NCI-H1694 treated with DMSO at 0.1 percent for 48 hours (cell line): ENCODE results near the gene DNER.

Experiments
- DNase-seq: peaks from one replicate; lab custom pipeline; 2025; lab: John Stamatoyannopoulos, UW

Gene DNER

GRCh38 chr2:229666811-229667210, 47.5 kb downstream of the DNER start:
- DNase-seq, result no peak

GRCh38 chr2:229665158-229665557, 49.2 kb downstream of the DNER start:
- DNase-seq, result no peak

- no peak for DNase-seq
Observed at GRCh38 chr2:229661478-229661877, 52.9 kb downstream of the DNER start.

GRCh38 chr2:229660951-229661350, 53.4 kb downstream of the DNER start:
- DNase-seq, result no peak

- no peak for DNase-seq
Observed at GRCh38 chr2:229660391-229660790, 54.0 kb downstream of the DNER start.

GRCh38 chr2:229658004-229658403, 56.4 kb downstream of the DNER start:
- no peak for DNase-seq

GRCh38 chr2:229654437-229654836, 59.9 kb downstream of the DNER start:
- DNase-seq, result no peak

GRCh38 chr2:229653531-229653930, 60.8 kb downstream of the DNER start:
- no peak for DNase-seq

- DNase-seq, result no peak
Observed at GRCh38 chr2:229652796-229653195, 61.6 kb downstream of the DNER start.

- no peak for DNase-seq
Observed at GRCh38 chr2:229650901-229651300, 63.5 kb downstream of the DNER start.

GRCh38 chr2:229650059-229650458, 64.3 kb downstream of the DNER start:
- no peak for DNase-seq

GRCh38 chr2:229646186-229646723, 68.1 kb downstream of the DNER start:
- DNase-seq, result no peak

GRCh38 chr2:229642371-229642770, 72.0 kb downstream of the DNER start:
- DNase-seq, result no peak

- DNase-seq, result no peak
Observed at GRCh38 chr2:229641676-229642075, 72.7 kb downstream of the DNER start.

GRCh38 chr2:229640636-229641035, 73.7 kb downstream of the DNER start:
- DNase-seq, result no peak

GRCh38 chr2:229636571-229636970, 77.8 kb downstream of the DNER start:
- DNase-seq, result no peak

GRCh38 chr2:229635371-229635680, 79.0 kb downstream of the DNER start:
- no peak for DNase-seq

GRCh38 chr2:229634601-229635370, 79.6 kb downstream of the DNER start:
- DNase-seq, result no peak

- no peak for DNase-seq
Observed at GRCh38 chr2:229633556-229633955, 80.8 kb downstream of the DNER start.

GRCh38 chr2:229629039-229629438, 85.3 kb downstream of the DNER start:
- no peak for DNase-seq

- no peak for DNase-seq
Observed at GRCh38 chr2:229627728-229628127, 86.6 kb downstream of the DNER start.

GRCh38 chr2:229622495-229623355, 91.6 kb downstream of the DNER start:
- DNase-seq, result no peak

- DNase-seq, result no peak
Observed at GRCh38 chr2:229620759-229621158, 93.6 kb downstream of the DNER start.
